Kidney tubule cell (primary cell): ENCODE data around the gene PCMTD2.
A peak's percentile ranks its signal among the peaks of the same experiment; 100 is the strongest.

Experiments used
- DNase-seq: peaks from one replicate; pipeline ENCODE4 v3.0.0-alpha.2; 2018; ENCODE audit warnings: low spot score

Gene PCMTD2

DNA sequence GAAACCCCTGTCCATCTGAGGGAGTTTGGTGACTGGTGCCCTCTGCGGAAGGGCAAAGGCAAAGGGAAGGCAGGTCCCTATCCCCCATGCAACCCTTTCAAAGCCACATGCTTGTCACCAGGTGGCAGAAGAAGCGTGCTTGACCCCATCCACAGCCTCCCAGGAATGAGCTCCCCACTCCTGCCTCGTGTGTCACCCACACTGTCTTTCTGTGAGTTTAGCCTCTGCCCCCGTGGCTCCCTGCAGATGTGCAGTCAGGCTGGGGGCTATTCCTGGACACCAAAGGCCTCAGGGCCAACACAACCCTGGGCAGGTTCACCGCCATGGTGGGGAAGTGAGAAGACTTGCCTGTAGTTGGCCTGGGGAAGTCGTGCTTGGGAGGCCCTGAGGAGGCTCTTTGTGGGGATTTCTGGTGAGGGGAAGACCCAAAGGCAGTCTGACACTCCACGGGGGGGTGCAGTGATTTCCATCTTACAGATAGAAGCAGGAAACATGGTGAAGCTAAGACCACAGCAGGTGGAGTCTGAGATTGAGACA lies 16.6 kb upstream of the PCMTD2 start:
- DNase-seq = no peak

DNA sequence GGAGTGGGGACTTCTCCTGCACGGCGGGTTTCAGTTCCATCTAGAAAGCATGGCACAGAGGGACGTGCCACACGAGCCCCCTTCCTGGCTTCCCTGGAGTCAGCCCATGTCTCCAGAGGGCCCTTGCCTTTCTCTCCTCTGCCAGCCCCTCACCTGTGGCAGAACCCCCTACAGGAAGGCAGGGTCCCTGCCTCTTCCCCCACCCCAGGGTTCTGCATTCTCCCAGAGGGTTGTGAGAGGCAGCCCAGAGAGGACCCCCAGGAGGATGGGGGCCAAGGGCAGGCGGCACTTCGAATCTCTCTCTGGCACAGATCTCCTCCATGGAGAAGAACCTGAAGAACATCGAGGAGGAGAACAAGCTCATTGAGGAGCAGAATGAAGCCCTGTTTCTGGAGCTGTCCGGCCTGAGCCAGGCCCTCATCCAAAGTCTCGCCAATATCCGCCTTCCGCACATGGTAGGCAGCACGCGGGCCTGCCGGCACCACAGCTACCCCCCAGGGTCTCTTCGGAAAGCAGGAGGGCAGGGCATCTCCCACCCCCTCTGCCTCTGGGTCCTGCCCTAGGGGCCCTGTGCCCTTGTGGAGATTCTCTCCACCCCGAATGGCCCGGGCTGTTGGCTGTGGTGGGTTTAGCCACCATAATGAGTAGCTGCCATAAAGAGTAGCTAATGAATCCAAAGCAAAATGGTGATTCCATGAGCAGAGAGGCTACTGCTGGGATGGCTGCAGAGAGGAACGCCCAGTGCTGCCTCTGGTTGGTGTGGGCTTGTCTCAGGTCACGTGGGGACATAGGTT lies 15.9 kb upstream of the PCMTD2 start:
- DNase-seq = no peak

DNA sequence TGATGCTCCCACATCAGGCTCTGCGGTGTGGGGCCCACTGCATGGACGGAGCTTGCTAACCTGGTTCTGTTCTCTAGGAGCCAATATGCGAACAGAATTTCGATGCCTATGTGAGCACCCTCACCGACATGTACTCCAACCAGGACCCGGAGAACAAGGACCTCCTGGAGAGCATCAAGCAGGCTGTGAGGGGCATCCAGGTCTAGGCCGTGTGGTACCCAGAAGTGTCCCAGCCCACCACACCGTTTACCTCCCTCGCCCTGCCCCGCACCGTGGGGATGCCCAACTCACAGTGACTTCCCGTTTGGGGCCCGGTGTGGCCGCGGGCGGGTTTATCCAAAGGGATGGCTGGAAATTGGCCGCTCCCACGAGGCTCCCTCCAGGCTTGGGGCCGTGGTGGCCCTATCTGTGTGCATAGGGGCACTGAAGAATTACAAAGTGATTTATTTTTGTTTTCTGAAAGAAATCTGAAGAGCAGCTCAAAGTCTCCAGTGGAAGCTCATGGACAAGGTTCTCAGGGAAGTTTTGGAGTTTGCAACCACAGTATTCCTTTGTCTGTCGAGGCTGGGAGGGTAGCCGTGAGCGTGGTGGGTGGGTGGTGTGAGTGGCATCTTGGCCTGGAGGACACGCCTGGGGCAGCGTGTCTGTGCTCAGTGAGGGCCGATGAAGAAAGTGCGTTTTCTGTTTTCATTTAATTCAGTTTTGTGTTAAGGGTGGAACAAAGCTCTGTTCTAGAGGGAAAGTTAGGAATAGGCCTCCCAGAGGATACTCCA lies 15.1 kb upstream of the PCMTD2 start:
- no peak for DNase-seq

GRCh38 chr20:64241061-64241460 lies 14.5 kb upstream of the PCMTD2 start:
- DNase-seq = no peak

DNA sequence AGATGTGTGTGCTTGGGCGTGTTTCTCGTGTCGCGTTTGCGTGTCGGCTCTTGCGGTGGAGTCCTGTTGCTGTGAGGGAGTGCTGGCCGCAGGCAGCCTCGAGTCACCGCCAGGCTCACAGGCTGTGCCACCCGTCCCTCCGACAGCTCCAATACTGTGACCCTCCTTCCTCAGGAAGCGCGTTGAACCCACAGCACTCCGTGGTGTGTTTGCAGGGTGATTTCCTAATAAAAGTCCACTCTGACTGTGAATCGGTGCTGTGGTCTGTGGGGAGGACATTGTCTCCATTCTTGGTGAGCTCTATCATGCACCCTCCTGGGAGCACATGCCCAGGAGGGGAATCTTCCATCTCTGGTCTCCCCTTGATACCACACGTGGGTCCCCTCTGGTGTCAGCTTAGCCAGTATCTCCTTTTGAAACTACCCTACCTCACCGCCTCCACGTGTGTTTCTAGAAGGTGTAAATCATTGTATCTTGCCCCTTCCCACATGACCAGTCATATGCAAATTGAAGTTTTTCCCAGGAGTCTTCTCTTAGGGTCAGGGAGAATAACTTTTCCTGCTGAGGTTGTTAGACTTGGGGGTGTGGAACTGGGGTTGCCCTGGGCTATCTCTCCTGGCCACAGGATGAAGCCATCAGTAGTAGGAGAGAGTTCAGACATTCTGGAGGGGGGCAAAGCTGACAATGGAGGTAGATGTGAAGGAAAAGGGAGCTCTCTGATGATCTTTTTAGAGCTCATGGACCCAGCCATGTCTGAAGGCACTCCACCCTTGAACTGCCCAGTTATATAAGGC lies 13.3 kb upstream of the PCMTD2 start:
- no peak for DNase-seq

GRCh38 chr20:64242797-64243475 lies 12.6 kb upstream of the PCMTD2 start:
- DNase-seq = no peak

DNA sequence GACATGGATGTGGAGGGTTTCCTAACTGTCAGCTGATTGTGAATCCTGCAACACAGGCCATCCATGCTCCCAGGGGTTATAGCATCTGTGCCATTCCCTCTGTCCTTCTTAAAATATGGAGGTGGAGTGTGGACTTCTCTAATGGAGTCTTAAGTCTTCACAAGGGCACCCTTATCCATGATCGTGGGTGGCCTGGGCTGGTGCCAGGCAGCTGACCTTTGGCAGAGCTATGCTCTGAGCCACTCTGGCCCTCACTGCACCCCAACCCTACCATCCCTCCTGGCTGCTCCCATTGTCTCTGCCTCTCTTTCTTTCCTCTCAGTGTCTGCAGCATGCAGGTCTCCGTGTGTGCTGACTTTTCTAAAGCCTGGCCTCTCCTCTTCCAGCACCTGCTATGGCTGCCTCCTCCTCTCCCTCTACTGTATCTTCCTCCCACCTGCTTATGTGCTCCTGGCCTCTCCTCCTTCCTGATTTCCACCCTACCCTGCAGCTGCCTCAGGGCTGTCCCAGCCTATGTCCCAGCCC lies 11.2 kb upstream of the PCMTD2 start:
- no peak for DNase-seq

DNA sequence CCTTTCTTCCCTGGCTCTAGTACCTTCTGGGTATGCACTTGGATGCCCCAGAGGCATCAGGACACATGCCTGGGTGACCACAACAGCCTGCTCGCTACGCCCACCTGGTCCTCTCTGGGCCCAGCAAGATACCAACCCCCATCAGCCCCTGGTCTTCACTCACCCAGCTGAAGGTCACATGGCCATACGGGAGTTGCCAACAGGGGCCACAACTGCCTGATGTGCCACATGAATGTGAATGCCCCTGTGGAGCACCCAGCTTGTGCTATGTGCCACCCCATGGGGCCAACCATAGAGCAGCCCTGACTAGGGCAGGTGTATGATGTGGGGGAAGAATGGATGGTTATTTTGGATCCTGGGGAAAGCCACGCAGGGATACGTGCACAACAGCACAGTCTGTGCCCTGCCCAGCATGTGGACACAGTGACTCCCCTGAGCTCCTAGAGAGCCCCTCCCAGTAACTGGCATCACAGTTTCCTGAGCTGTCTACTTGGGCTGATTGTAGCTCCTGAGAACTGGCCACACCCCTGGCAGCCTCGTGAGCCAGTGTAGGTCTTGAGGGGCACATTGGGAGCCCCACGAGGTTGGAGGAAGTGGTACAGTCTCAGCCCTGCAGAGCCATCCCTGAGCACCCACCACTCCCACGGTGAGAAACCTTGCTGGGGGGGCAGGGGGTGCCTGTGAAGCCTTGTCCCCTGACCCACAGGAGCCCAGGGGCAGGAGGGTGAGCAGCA lies 10.5 kb upstream of the PCMTD2 start:
- no peak for DNase-seq

DNA sequence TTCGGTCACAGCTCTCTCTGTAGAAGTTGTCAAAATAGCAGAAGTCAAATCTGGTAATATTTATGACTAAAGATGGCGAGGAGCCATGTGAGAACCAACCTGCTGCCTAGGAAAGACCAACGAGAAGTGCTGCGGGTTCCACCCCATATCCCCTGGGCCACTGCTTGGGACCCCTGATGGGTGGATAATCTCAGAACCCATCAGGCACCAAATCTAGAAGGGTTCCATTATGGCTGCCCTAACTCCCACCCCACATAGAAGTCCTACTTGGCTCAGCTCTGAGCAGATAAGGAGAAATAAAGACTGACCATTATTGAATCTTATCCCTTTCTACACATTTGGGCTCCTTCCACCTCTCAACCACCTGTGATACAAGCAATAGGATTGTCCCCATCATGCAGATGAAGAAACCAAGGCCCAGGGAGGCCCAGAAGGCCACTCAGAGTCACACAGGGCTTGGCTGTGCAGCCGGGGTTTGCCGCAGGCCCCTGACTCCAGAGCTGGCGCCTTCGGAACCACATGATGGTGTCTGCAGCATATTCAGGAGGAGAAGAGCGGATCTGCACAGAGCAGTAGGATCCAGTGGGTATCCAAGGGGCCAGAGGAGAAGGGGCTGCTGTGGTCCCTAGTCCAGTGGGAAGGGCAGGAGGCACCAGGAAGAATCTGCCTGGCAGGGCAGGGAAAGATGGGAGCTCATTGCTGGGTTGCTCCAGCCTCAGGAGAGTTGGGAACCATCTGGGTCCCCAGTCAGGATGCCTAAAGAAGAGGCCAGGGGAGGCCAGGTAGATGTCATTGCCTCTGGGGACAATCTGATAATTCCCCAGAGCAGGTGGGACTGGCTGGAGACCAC lies 9.6 kb upstream of the PCMTD2 start:
- no peak for DNase-seq

GRCh38 chr20:64246616-64247306 lies 8.8 kb upstream of the PCMTD2 start:
- no peak for DNase-seq

GRCh38 chr20:64247307-64247618 lies 8.3 kb upstream of the PCMTD2 start:
- no peak for DNase-seq

GRCh38 chr20:64247970-64248841 lies 7.3 kb upstream of the PCMTD2 start:
- DNase-seq = no peak

- DNase-seq = no peak
These were observed 5.5 kb upstream of the PCMTD2 start for GRCh38 chr20:64250027-64250426.

GRCh38 chr20:64253000-64253383 lies 2.6 kb upstream of the PCMTD2 start:
- DNase-seq = no peak

- peak; percentile 9 for DNase-seq
These were observed 2.1 kb upstream of the PCMTD2 start for GRCh38 chr20:64253443-64253842.

- no peak for DNase-seq
These were observed 1.4 kb upstream of the PCMTD2 start for GRCh38 chr20:64254156-64254555.

GRCh38 chr20:64254571-64255360 lies 782 bp upstream of the PCMTD2 start:
- no peak for DNase-seq
